IMR-90 (cell line): ENCODE data around the gene CNBD2. TPM values are rescaled to one million over a fixed set of nuclear protein-coding genes. Genes with fewer than 3 reads are reported as not detected.
A peak's percentile ranks its signal among the peaks of the same experiment; 100 is the strongest.

Experiments
- ATAC-seq: fragments of 200-7000 bp; cut with Tn5 transposase; 2 replicates; pipeline ENCODE4 v1.9.1; 2020; ENCODE audit warnings: low read depth, mild to moderate bottlenecking, moderate library complexity
- BruUV-seq: library from RNA; stranded (reverse); fragments of 400-500 nt; replicated peaks from 2 replicates; lab custom pipeline; 2021; lab: Mats Ljungman, UMichigan
- CTCF ChIA-PET: fragments of 300-600 bp; formaldehyde crosslinking; extraction: SDS; loops from one replicate; lab custom pipeline; 2021; ENCODE audit warnings: antibody characterized with exemption; lab: Yijun Ruan, JAX
- POLR2A ChIA-PET: fragments of 300-600 bp; sonication (Branson Sonifier 250); formaldehyde crosslinking; loops from one replicate; lab custom pipeline; 2022; ENCODE audit warnings: antibody characterized with exemption; ENCODE audit not compliant: unreplicated experiment; lab: Charles Lee
- DNase-seq: peaks from one replicate; pipeline ENCODE4 v3.0.0; 2013
- H2AFZ ChIP-seq: replicated peaks from 2 replicates; pipeline ENCODE3; 2013; ENCODE audit warnings: low read length, mild to moderate bottlenecking; ENCODE audit not compliant: poor library complexity
- H2AK5ac ChIP-seq: 2 replicates; pipeline ENCODE4 v1.6.1; 2013; ENCODE audit warnings: low read depth, low read length, inconsistent platforms
- H2AK9ac ChIP-seq: replicated peaks from 2 replicates; pipeline ENCODE3; 2013; ENCODE audit warnings: mild to moderate bottlenecking, low read depth, low read length, moderate library complexity; ENCODE audit not compliant: poor library complexity
- H2BK120ac ChIP-seq: 2 replicates; pipeline ENCODE4 v1.6.1; 2013; ENCODE audit warnings: low read depth, low read length, inconsistent platforms
- H2BK15ac ChIP-seq: 3 replicates; pipeline ENCODE4 v1.6.1; 2013; ENCODE audit warnings: low read depth, low read length, inconsistent platforms
- H2BK20ac ChIP-seq: 2 replicates; pipeline ENCODE4 v1.6.1; 2013; ENCODE audit warnings: low read depth, mild to moderate bottlenecking, inconsistent platforms, low read length, moderate library complexity
- H2BK5ac ChIP-seq: 2 replicates; pipeline ENCODE4 v1.6.1; 2013; ENCODE audit warnings: mild to moderate bottlenecking, low read depth, low read length, inconsistent platforms; ENCODE audit not compliant: poor library complexity, severe bottlenecking
- H3K14ac ChIP-seq: replicated peaks from 2 replicates; pipeline ENCODE4 v1.6.1; 2013; ENCODE audit warnings: low read depth, low read length, inconsistent platforms
- H3K18ac ChIP-seq: 2 replicates; pipeline ENCODE4 v1.6.1; 2013; ENCODE audit warnings: low read depth, low read length, control low read depth
- H3K23ac ChIP-seq: 2 replicates; pipeline ENCODE4 v1.6.1; 2013; ENCODE audit warnings: low read depth, low read length, inconsistent platforms
- H3K27ac ChIP-seq: 2 replicates; pipeline ENCODE4 v1.5.1; 2013; ENCODE audit warnings: mild to moderate bottlenecking, control low read depth, low read length; ENCODE audit not compliant: insufficient read depth
- H3K27me3 ChIP-seq: 2 replicates; pipeline ENCODE4 v1.6.1; 2013; ENCODE audit warnings: low read length; ENCODE audit not compliant: control insufficient read depth, insufficient read depth
- H3K36me3 ChIP-seq: 2 replicates; pipeline ENCODE4 v1.6.1; 2013; ENCODE audit warnings: low read length, mixed read lengths; ENCODE audit not compliant: control insufficient read depth, insufficient read depth
- H3K4ac ChIP-seq: 2 replicates; pipeline ENCODE4 v1.6.1; 2013; ENCODE audit warnings: low read depth, low read length, inconsistent platforms
- H3K4me1 ChIP-seq: 2 replicates; pipeline ENCODE4 v1.6.1; 2013; ENCODE audit warnings: low read length, mixed read lengths; ENCODE audit not compliant: control insufficient read depth, insufficient read depth
- H3K4me2 ChIP-seq: 2 replicates; pipeline ENCODE4 v1.6.1; 2013; ENCODE audit warnings: low read depth, mild to moderate bottlenecking, control low read depth, low read length, moderate library complexity
- H3K4me3 ChIP-seq: 2 replicates; pipeline ENCODE4 v1.5.1; 2013; ENCODE audit warnings: low read depth, mild to moderate bottlenecking, control low read depth, low read length, moderate library complexity; ENCODE audit not compliant: insufficient read depth
- H3K56ac ChIP-seq: 2 replicates; pipeline ENCODE4 v1.6.1; 2013; ENCODE audit warnings: low read length, inconsistent platforms; ENCODE audit not compliant: insufficient read depth; ENCODE audit errors: extremely low read depth
- H3K79me1 ChIP-seq, 2 experiments: 2 replicates each; pipeline ENCODE4 v1.6.1; 2013; ENCODE audit warnings: low read length in 2 of 2, inconsistent platforms in 1 of 2, low read depth in 1 of 2
- H3K9ac ChIP-seq: 2 replicates; pipeline ENCODE4 v1.6.1; 2013; ENCODE audit warnings: low read depth, low read length, control low read depth
- H3K9me1 ChIP-seq: 2 replicates; pipeline ENCODE4 v1.6.1; 2013; ENCODE audit warnings: low read length, inconsistent platforms; ENCODE audit not compliant: insufficient read depth
- H3K9me3 ChIP-seq: 2 replicates; pipeline ENCODE4 v1.6.1; 2013; ENCODE audit warnings: low read length; ENCODE audit not compliant: control insufficient read depth, insufficient read depth
- H4K20me1 ChIP-seq: 2 replicates; pipeline ENCODE4 v1.6.1; 2013; ENCODE audit warnings: low read length, inconsistent platforms; ENCODE audit not compliant: insufficient read depth
- H4K5ac ChIP-seq: 2 replicates; pipeline ENCODE4 v1.6.1; 2013; ENCODE audit warnings: mild to moderate bottlenecking, low read depth, low read length, control low read depth
- H4K8ac ChIP-seq, 2 experiments: 2 replicates each; pipeline ENCODE4 v1.6.1; 2013; ENCODE audit warnings: low read depth in 2 of 2, low read length in 2 of 2, control low read depth in 1 of 2, inconsistent platforms in 1 of 2
- H4K91ac ChIP-seq: 2 replicates; pipeline ENCODE4 v1.6.1; 2013; ENCODE audit warnings: low read depth, low read length, inconsistent platforms; ENCODE audit not compliant: insufficient read depth
- BHLHE40 ChIP-seq: fragments of 150-350 bp; IDR thresholded peaks from 2 replicates; pipeline ENCODE4 v1.6.1; 2016; ENCODE audit warnings: mild to moderate bottlenecking, low read depth, low read length
- MXI1 ChIP-seq: IDR thresholded peaks from 2 replicates; pipeline ENCODE4 v1.6.1; 2012; ENCODE audit warnings: low read depth, mild to moderate bottlenecking, low read length, moderate library complexity, borderline replicate concordance
- NFE2L2 ChIP-seq: fragments of 150-350 bp; IDR thresholded peaks from 2 replicates; pipeline ENCODE4 v1.6.1; 2016; ENCODE audit warnings: low read depth, mild to moderate bottlenecking, low read length
- RFX5 ChIP-seq: IDR thresholded peaks from 2 replicates; pipeline ENCODE4 v1.8.0; 2012; ENCODE audit warnings: low read depth, mild to moderate bottlenecking, low read length, moderate library complexity
- WGBS, 2 experiments: methylation state at CpG; one replicate each; pipeline versions ENCODE4 v1.1.5 to v1.1.7; 2013; ENCODE audit warnings: missing lambda C conversion rate in 2 of 2; ENCODE audit not compliant: insufficient read length in 1 of 2; ENCODE audit errors: extremely low coverage in 2 of 2; 5-methylcytosine and 5-hydroxymethylcytosine counted together
- dilution Hi-C: fragments of 300-500 bp; cut with HindIII; formaldehyde crosslinking; loops from one replicate; pipeline ENCODE4 v1.14.3; 2018; ENCODE audit warnings: low sequenced_read_pairs; ENCODE audit not compliant: unreplicated experiment
- in situ Hi-C: fragments of 300-500 bp; cut with MboI; formaldehyde crosslinking; loops from 3 replicates; pipeline ENCODE4 v1.14.3; 2019; ENCODE audit warnings: low sequenced_read_pairs, inconsistent platforms, mixed read lengths
- intact Hi-C: fragments of 100-400 bp; cut with micrococcal nuclease; formaldehyde crosslinking; loops from 2 replicates; pipeline ENCODE4 v1.10.0; 2022
- polyA plus RNA-seq, 3 experiments: library from polyadenylated mRNA; depleted of rRNA; stranded (reverse); fragments of >200 nt; gene quantifications; 2 replicates each; pipeline ENCODE4 v1.2.3, GENCODE V29; 2012; ENCODE audit warnings: low replicate concordance in 1 of 3
- total RNA-seq: library from RNA; depleted of rRNA; stranded (reverse); fragments of >200 nt; gene quantifications from 2 replicates; pipeline ENCODE4 v1.2.3, GENCODE V29; 2012

CNBD2 gene
- total and polyA plus RNA-seq, 2 of the 4 experiments (the other 2 are of a cell fraction): 0.90 to 1.7 TPM

DNA sequence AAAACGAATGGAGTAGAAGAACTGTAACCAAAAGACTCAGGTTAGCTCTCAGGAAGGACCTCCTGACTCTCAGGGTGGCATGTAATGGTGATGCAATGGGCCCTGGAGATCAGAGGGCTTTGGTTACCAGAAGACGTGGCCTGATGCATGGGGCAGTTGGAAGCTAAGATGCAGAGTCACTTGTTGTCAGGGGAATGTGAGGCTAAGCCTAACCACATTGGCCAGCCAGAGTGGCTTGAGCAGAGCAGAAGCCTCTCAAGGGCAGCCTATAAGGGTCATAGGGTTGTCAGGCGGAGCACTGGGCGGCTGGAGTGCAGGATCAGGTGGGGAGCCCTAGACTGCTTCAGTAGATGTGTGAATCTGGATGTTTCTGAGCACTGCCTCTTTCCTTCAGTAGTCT, 5.9 kb downstream of the CNBD2 start:
- H3K56ac ChIP-seq: no peak overlapping the region
- intact Hi-C loops (no loop called here), dilution Hi-C loops (no loop called here), in situ Hi-C loops (no loop called here)
- no peak overlapping the region for H3K18ac ChIP-seq
- no peak for DNase-seq
- no peaks in the 10 kb centered on the region for H3K36me3 ChIP-seq
- TF ChIP-seq MXI1 (no peak), RFX5 (peak; percentile 83), BHLHE40 (no peak), NFE2L2 (no peak)
- WGBS, 2 experiments: 73% methylated on average over 3 of the region's 4 CpGs; no CpG with 5 or more reads in 1 of the 2 experiments
- no peak overlapping the region for H2AK5ac ChIP-seq
- no peak overlapping the region for H3K4me3 ChIP-seq
- H3K4me1 ChIP-seq: no peaks in the 10 kb centered on the region
- H3K23ac ChIP-seq: no peak overlapping the region
- no peak overlapping the region for H3K9ac ChIP-seq
- no peak overlapping the region for H3K14ac ChIP-seq
- no peak overlapping the region for H2BK5ac ChIP-seq
- H4K8ac ChIP-seq: no peak overlapping the region
- ChIA-PET POLR2A (no interaction called here), CTCF (interaction anchor here (1.2 kb wide), 1 partner anchor 19 kb away, joined by 4 read pairs; no protein-coding TSS in a partner anchor)
- no peak overlapping the region for H4K91ac ChIP-seq
- no peak overlapping the region for H3K27ac ChIP-seq
- no TSS peak for BruUV-seq
- H2BK15ac ChIP-seq: no peak overlapping the region
- H3K4ac ChIP-seq: no peak overlapping the region
- H3K27me3 ChIP-seq: peaks cover 8% of the 10 kb centered on the region
- H2AK9ac ChIP-seq: no peak overlapping the region
- peaks cover 5% of the 10 kb centered on the region; the same call in 1 of the 2 replicates for H3K9me3 ChIP-seq
- no peak overlapping the region for H4K5ac ChIP-seq
- H2AFZ ChIP-seq: no peak overlapping the region
- H2BK20ac ChIP-seq: no peak overlapping the region
- H3K79me1 ChIP-seq: no peaks in the 10 kb centered on the region
- no peak overlapping the region for H2BK120ac ChIP-seq
- no peaks in the 10 kb centered on the region; the same call in 1 of the 2 replicates for H3K9me1 ChIP-seq
- no peaks in the 10 kb centered on the region for H4K20me1 ChIP-seq
- H3K4me2 ChIP-seq: no peak overlapping the region
- no peak for ATAC-seq
